ENCODE data around the gene SIN3A.

- TF ChIP-seq POLR2AphosphoS5 (IDR thresholded peaks at IDR 0.05; ENCODE audit: low read depth, low read length) (no peak), CTCF (IDR thresholded peaks at IDR 0.05) (no peak), SIN3A (IDR thresholded peaks at IDR 0.05; ENCODE audit: borderline replicate concordance, insufficient read depth, low read depth, low read length) (no peak), REST (IDR thresholded peaks at IDR 0.05; ENCODE audit: insufficient read depth in 1 of 2, low read depth in 2 of 2, low read length in 1 of 2) (no peak)
These were observed 104.1 kb downstream of the SIN3A start for GRCh38 chr15:75347222-75348033.

Measured in Panc1 (cell line).